Upper lobe of left lung (tissue), 4 donors: ENCODE results near the gene ATP9B.

Source experiments
- CTCF ChIP-seq, 6 experiments: fragments of 450-650 bp in 4 of 6; fragments of 200-600 bp in 2 of 6; sonication (generic) in 2 of 6; IDR thresholded peaks; one replicate each; pipeline ENCODE4 v1.5.1; 2016 to 2019; ENCODE audit warnings: antibody characterized with exemption in 6 of 6
- EP300 ChIP-seq, 4 donors: sonication (generic); formaldehyde crosslinking; IDR thresholded peaks; one replicate each; pipeline ENCODE4 v1.5.1; 2017; ENCODE audit warnings: antibody characterized with exemption in 4 of 4, control low read depth in 2 of 4
- POLR2AphosphoS5 ChIP-seq, 2 donors: sonication (generic); formaldehyde crosslinking; IDR thresholded peaks; one replicate each; pipeline ENCODE4 v1.5.1; 2017; ENCODE audit warnings: antibody characterized with exemption in 2 of 2

- TF ChIP-seq EP300 (IDR thresholded peaks at IDR 0.05) (no peak), CTCF (IDR thresholded peaks at IDR 0.05) (no peak), POLR2AphosphoS5 (IDR thresholded peaks at IDR 0.05) (no peak)
These were observed 19.2 kb upstream of the ATP9B start for GRCh38 chr18:79050005-79050404.
